Pancreas (tissue), 10 donors: ENCODE data around the gene HSP90AB1. TPM values are rescaled to one million over a fixed set of nuclear protein-coding genes. Genes with fewer than 3 reads are reported as not detected.

Experiments
- ATAC-seq, 4 donors: fragments of 200-7000 bp; cut with Tn5 transposase; one replicate each; pipeline versions ENCODE4 v1.8.0 to v1.9.1; 2020; ENCODE audit warnings: mild to moderate bottlenecking in 4 of 4, moderate library complexity in 4 of 4
- DNase-seq, 6 donors: peaks; one replicate each; pipeline ENCODE4 v3.0.0-alpha.2; 2020
- FAIRE-seq: peaks from 2 replicates; lab custom pipeline; 2012; peaks lifted over from hg19 to GRCh38; lab: Jason Lieb, UNC
- H3K27ac ChIP-seq, 4 donors: fragments of 200-600 bp; sonication (generic); 1 replicate in 3 of 4; 2 replicates in 1 of 4; pipeline versions ENCODE4 v1.5.0 to v1.8.0; 2020
- H3K27me3 ChIP-seq, 4 donors: fragments of 200-600 bp; one replicate each; pipeline ENCODE4 v1.8.0; 2021
- H3K36me3 ChIP-seq, 3 donors: fragments of 200-600 bp; sonication (generic) in 1 of 3; one replicate each; pipeline versions ENCODE4 v1.5.0 to v1.8.0; 2020 to 2021
- H3K4me1 ChIP-seq, 3 donors: fragments of 200-600 bp; one replicate each; pipeline ENCODE4 v1.8.0; 2021
- H3K4me3 ChIP-seq, 4 donors: fragments of 200-600 bp; sonication (generic) in 2 of 4; one replicate each; pipeline versions ENCODE4 v1.5.0 to v1.8.0; 2020 to 2021
- H3K9me3 ChIP-seq, 4 donors: fragments of 200-600 bp; one replicate each; pipeline ENCODE4 v1.8.0; 2021
- CTCF ChIP-seq, 4 donors: fragments of 200-600 bp; sonication (generic) in 3 of 4; IDR thresholded peaks; one replicate each; pipeline versions ENCODE4 v1.5.0 to v1.8.0; 2021; ENCODE audit warnings: antibody characterized with exemption in 4 of 4
- WGBS, 2 donors: extraction: QIAGEN DNeasy Blood & Tissue Kit; methylation state at CpG; one replicate each; pipeline ENCODE4 v1.1.7; 2013; 5-methylcytosine and 5-hydroxymethylcytosine counted together
- intact Hi-C, 3 donors: fragments of 100-400 bp; cut with DNase I; formaldehyde crosslinking; loops; one replicate each; pipeline versions ENCODE4 v1.11.1 to v1.14.2; 2022
- polyA plus RNA-seq, 2 donors: library from polyadenylated mRNA; stranded (reverse); fragments of 200-250 nt; gene quantifications; one replicate each; pipeline ENCODE4 v1.2.3, GENCODE V29; 2013
- total RNA-seq, 6 donors: library from RNA; stranded (reverse); fragmentation: NEBNext Ultra II Directional in 4 of 6; extraction: Animal tissue kit (Norgen Biotek cat#: 25700) in 4 of 6; gene quantifications; one replicate each; pipeline versions ENCODE4 v1.2.1 to v1.2.4, GENCODE V29; 2021 to 2023
- donor health status: healthy with polysubstance abuse.
- donor health status: DM: no; HTN: no; CAD: no; lungs with moderate emphysema.
- donor health status: DM: no; HTN: no; CAD: no.
- donor health status: control.
- donor health status: control.
- donor health status: Bipolar disorder and iron deficiency.
- donor health status: DM: yes; HTN: yes; CAD: no.
- donor health status: DM: no; HTN: no; CAD: no.
- donor health status: DM: no; HTN: no; CAD: no.
- donor health status: DM: yes; HTN: yes; CAD: no.

Gene HSP90AB1
- total and polyA plus RNA-seq, 8 donors, result 145 to 577 (median 434) TPM

DNA sequence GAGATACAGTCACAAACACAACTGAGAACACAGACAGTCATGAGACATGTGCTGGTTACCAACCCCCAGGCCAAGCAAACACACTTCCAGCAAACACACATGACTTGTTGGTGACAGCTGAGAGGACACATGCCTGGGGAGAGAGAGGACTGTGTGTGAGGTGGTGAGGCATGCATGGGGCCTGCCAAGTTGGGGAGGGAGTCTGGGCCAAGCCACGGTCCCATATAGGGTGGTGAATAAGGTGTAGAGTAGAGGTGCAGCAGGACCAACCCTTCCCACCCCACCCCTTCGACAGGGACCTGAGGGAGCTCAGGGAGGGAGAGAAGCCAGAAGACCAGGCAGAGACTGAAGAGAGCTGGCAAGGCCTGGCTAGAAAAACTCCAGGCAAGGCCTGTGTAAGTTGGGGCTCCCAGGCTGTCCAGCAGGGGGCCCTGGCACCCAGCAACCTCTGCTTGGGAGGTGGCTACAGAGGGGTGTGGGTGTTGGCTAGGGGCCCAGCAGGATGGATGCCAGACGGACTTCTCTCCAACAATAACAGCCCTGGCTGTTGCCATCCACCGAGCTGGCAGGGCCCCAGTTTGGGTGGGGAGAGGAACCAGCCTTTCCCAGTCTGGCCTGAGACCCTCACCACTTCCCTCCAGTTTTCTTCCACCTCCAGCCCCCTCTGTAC, 25.5 kb upstream of the HSP90AB1 start:
- H3K9me3 ChIP-seq, result no peaks in the 10 kb centered on the region
- peak; percentile 95 to 99 (median 97) for DNase-seq
- no peak for FAIRE-seq
- peak; percentile 60 to 81 (median 71) for TF ChIP-seq CTCF (IDR thresholded peaks at IDR 0.05)
- H3K27me3 ChIP-seq, result no peaks in the 10 kb centered on the region
- H3K4me1 ChIP-seq, result peaks cover 25 to 66% (median 42%) of the 10 kb centered on the region in 3 donors
- intact Hi-C loops, result no loop called here
- H3K27ac ChIP-seq, result peak overlapping the region; percentile 89 to 94 (median 90)
- WGBS, 2 donors, result 0% methylated on average over 4 of the region's 4 CpGs
- no peaks in the 10 kb centered on the region for H3K36me3 ChIP-seq
- ATAC-seq, result peak; percentile 55 to 68 (median 61)
- peak overlapping the region in 2 of 4 donors; percentile 17 to 61 for H3K4me3 ChIP-seq

GRCh38 chr6:44221961-44222335, 25.0 kb upstream of the HSP90AB1 start:
- TF ChIP-seq CTCF (IDR thresholded peaks at IDR 0.05), result no peak
- no peak for FAIRE-seq
- Histone ChIP-seq H3K9me3 (no peaks in the 10 kb centered on the region), H3K4me1 (peaks cover 28 to 69% (median 43%) of the 10 kb centered on the region in 3 donors), H3K27ac (peak overlapping the region; percentile 89 to 94 (median 90)), H3K36me3 (no peaks in the 10 kb centered on the region), H3K4me3 (peak overlapping the region in 2 of 4 donors; percentile 17 to 61), H3K27me3 (no peaks in the 10 kb centered on the region)
- DNase-seq, result no peak
- intact Hi-C loops, result no loop called here
- WGBS, 2 donors, result 34 to 40% methylated on average over 2 of the region's 2 CpGs
- no peak for ATAC-seq

DNA sequence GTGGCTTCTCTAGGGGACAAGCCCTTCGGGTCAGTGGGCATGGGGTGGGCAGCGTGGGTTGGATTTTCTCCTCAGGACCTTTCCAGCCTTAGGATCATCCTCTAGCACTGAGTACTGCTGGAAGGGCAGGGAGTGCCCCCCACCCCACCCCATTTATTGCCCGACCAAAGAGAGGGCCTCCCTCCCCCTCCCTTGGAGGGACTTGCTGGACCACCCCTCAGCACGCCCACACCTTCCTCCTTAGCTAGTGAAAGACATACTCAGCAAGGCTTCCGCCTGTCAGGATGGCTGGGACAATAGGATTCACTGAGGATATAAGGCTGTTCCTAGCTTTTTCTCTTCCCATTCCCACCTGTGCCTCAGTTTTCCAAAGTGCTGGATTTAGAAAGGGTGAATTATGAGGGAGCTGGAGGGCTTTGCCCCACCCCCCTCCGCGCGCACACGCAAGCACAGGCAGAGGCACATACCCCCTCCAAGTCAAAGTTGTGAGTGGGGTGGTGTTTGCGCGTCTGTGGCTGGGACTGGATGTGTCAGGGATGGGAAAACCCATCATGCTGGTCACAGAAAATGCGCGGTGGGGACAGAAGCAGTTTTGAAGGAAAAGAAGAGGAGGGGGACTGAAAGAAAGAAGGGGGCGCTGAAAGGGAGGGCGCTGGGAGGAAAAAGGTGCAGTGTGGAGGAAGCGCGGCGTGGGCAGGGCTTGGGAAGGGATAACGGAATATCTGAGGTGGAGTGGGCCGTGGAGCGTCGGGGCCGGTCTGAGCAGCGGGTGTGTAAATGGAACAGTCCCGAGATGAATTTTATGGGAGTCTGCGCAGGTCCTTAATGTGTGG, 24.2 kb upstream of the HSP90AB1 start:
- H3K27me3 ChIP-seq, result no peaks in the 10 kb centered on the region
- WGBS, 2 donors, result 33 to 37% methylated on average over 26 of the region's 26 CpGs
- H3K4me1 ChIP-seq, result peaks cover 33 to 62% (median 40%) of the 10 kb centered on the region in 3 donors
- FAIRE-seq (no peak), ATAC-seq (no peak), DNase-seq (peak in 1 of 6 donors; percentile 59)
- no peak for TF ChIP-seq CTCF (IDR thresholded peaks at IDR 0.05)
- H3K36me3 ChIP-seq, result no peaks in the 10 kb centered on the region
- H3K9me3 ChIP-seq, result no peaks in the 10 kb centered on the region
- peak overlapping the region; percentile 39 to 94 (median 90) for H3K27ac ChIP-seq
- intact Hi-C loops, result no loop called here
- H3K4me3 ChIP-seq, result peak overlapping the region; percentile 22 to 71 (median 54)

DNA sequence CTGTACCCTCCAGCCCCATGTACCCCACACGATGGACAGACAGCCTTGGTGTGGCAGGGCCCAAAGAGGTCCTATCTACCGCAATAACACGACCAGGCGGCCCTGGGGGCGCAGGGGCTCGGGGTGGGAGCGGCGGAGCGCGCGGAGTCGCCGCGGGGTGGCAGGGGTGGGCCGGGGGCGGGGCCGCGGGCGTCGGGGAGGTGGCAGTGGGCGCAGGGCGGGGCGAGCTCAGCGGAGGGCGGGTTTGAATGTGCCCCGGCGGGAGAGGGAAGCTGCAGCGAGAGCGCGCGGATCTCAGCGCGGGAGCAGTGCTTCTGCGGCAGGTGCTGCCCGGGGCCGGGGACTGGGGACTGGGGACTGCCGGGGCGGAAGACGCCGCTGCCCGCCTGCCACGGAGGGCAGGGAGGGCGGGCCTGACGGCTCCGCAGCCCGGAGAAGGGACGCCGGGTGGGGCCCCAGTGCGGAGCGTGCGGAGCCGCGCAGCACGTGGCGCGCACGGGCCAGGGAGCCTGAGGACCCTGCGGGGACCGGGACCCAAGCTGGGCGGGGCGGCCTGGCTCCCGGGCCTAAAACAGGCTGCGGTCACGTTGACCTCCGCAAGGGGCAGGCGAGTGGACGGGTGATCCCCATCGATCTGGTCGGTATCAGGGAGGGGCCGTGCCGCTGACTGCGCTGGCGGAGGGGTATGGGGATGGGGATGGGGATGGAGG, 23.4 kb upstream of the HSP90AB1 start, which contains the start of gene SLC29A1:
TSS of gene SLC29A1 (plus strand) at position 277 of the 710 bp plus-strand sequence. CDS start 3,719 bp downstream, outside the sequence.
- Histone ChIP-seq H3K4me1 (peaks cover 33 to 55% (median 35%) of the 10 kb centered on the region in 3 donors), H3K9me3 (no peaks in the 10 kb centered on the region), H3K27ac (peak within 1 kb of the TSS; percentile 39 to 94 (median 90)), H3K4me3 (peak within 1 kb of the TSS; percentile 22 to 71 (median 54)), H3K36me3 (no peaks in the 10 kb centered on the region), H3K27me3 (no peaks in the 10 kb centered on the region)
- intact Hi-C loops, result no loop called here
- ATAC-seq (peak; percentile 22 to 45 (median 34)), FAIRE-seq (no peak), DNase-seq (peak; percentile 73 to 92 (median 82))
- WGBS, 2 donors, result 1% methylated on average over 54 to 73 of the region's 73 CpGs
- no peak for TF ChIP-seq CTCF (IDR thresholded peaks at IDR 0.05)
